GM18508 (cell line): Measurements from ENCODE around the gene ELOVL7.
"Not testable (repeated sequence)": the region's sequence is repeated elsewhere in the genome, so short reads cannot be mapped to it uniquely, and the experiment has no call there.

Experiments used
- ATAC-seq: cut with Tn5 transposase; IDR thresholded peaks from one replicate; pipeline ENCODE4 v1.9.1; 2021; ENCODE audit warnings: moderate number of reproducible peaks; ENCODE audit not compliant: insufficient read depth, unreplicated experiment

ELOVL7 gene

DNA sequence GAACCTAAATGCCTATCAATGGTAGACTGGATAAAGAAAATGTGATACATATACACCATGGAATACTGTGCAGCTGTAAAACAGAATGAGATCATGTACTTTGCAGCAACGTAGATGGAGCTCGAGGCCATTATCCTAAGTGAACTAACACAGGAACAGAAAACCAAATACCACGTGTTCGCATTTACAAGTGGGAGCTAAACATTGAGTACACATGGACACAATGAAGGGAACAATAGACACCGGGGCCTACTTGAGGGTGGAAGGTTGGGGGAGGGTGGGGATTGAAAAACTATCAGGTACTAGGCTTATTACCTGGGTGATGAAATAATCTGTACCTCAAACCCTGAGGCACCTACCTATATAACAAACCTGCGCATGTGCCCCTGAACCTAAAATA lies 121.7 kb downstream of the ELOVL7 start:
- ATAC-seq, result no peak

DNA sequence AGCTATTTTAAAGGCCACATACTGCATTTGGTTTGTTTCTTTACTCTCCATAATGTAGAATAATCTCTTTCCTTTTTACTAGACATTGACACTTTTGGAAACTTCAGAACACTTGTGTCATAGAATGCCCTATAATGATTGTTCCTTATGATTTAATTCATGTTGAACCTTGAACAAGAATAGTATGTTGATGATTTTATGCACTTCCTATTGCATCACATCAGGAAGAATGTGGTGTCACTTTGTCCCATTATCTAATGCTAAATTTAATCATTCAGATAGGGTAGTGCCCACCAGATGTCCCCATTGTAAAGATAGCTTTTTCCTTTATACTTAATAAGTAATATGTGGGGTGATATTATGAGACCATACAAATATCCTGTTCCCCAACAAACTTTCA lies 124.7 kb downstream of the ELOVL7 start:
- ATAC-seq, result no peak

DNA sequence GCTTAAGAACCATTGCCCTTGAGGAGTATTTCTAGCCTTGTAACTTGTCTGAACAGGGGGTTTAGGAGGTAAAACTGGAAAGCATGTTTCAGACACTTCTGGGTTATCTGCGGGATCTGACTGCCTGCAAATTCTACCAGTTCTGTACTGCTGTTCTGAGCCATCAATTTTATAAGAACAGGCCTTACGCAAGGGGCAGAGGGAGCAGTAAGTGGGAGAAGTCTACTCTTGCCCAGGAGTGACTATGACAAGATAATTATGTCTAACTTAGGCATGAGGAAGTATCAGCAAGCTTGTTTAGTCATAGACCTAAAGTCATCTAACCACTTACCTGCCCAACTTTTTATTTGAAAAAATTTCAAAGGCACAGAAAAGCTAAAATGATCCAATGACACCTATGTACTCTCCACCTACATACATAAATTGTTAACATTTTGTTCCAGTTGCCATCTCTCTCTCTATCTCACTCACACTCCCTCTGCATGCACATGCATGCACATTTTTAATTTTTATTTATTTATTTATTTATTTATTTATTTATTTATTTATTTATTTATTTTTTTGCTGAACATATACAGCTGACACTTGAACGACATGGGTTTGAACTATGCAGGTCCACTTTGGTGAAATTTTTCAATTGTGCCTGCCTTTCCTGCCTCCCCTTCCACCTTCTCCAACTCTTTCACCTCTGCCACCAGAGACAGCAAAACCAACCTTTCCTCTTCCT lies 125.7 kb downstream of the ELOVL7 start:
- ATAC-seq, result no peak

DNA sequence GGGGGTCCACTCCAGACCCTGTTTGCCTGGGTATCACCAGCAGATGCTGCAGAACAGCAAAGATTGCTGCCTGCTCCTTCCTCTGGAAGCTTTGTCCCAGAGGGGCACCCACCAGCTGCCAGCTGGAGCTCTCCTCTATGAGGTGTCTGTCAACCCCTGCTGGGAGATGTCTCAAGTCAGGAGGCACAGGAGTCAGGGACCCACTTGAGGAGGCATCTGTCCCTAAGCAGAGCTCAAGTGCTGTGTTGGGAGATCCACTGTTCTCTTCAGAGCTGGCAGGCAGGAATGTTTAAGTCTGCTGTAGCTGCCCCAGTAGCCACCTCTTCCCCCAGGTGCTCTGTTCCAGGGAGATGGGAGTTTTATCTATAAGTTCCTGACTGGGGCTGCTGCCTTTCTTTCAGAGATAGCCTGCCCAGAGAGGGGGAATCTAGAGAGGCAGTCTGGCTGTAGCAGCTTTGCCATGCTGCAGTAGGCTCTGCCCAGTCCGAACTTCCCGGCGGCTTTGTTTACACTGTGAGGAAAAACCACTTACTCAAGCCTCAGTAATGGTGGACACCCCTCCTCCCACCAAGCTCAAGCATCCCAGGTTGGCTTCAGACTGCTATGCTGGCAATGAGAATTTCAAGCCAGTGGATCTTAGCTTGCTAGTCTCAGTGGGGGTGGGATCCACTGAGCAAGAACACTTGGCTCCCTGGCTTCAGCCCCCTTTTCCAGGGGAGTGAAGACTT lies 128.7 kb downstream of the ELOVL7 start:
- not testable (repeated sequence) for ATAC-seq

DNA sequence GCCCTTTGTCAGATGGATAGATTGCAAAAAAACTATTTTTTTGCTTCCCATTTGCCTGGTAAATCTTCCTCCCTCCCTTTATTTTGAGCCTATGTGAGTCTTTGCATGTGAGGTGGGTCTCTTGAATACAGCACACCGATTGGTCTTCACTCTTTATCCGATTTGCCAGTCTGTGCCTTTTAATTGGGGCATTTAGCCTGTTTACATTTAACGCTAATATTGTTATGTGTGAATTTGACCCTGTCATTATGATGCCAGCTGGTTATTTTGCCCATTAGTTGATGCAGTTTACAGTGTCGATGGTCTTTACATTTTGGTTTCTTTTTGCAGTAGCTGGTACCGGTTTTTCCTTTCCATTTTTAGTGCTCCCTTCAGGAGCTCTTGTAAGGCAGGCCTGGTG lies 131.1 kb downstream of the ELOVL7 start:
- ATAC-seq, result no peak

DNA sequence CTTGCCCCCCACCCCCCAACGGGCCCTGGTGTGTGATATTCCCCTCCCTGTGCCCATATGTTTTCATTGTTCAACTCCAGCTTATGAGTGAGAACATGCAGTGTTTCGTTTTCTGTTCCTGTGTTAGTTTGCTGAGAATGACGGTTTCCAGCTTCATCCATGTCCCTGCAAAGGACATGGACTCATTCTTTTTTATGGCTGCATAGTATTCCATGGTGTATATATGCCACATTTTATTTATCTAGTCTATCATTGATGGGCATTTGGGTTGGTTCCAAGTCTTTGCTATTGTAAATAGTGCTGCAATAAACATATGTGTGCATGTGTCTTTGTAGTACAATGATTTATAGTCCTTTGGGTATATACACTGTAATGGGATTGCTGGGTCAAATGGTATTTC lies 132.2 kb downstream of the ELOVL7 start:
- ATAC-seq, result not testable (repeated sequence)

DNA sequence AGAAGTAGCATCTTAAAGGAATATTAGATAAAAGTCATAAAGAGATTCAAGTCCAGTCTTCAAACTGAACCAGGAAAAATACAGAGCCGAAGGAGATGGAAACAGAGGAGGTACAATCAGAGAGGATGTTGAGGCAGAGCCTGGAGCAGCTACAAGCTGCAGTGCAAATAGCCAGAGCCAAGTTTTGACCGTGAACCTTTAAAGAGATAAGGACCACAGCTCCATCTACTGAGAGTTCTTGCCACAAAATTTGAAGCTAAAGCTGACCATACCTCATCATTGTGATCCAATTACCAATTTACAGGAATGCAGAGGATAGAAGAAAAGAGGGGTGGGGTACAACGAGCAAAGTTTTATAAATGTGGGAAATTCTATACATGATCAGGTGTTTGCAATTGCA lies 133.7 kb downstream of the ELOVL7 start:
- ATAC-seq, result no peak

DNA sequence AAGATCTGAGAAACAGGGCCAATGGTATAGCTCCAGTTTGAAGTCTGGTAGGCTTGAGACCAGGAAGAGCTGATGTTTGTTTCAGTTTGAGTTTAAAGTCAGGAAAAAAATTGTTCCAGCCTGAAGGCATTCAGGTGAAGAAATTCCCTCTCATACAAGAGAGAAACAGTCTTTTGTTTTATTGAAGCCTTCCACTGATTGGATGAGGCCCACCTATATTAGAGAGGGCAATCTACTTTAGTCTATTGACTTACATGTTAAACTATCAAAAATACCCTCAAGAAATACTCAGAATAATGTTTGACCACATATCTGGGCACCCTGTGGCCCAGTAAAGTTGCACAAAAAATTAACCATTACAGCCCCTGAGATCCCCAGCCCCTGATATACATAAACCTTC lies 138.9 kb downstream of the ELOVL7 start:
- ATAC-seq, result no peak

DNA sequence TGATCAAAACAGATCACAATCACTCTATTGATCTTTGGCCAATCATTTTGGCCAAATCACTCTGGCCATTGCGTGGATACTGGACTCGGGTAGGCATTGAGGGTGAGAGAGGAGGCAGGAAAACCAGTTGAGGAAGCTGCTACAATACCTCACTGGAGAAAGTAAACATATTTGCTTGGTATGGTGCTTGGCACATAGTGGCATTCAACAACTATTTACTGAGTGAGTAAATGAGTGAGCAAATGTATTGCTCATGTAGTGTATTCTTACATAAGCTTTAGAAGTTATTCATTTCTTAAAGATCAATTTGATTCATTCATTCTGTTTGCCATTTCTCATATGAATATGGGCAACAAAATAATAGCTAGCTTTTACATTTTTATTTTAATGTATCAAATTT lies 140.1 kb downstream of the ELOVL7 start:
- ATAC-seq, result no peak
